Gastrocnemius medialis (tissue), 4 donors: ENCODE results near the gene ATP2B1. TPM values are rescaled to one million over a fixed set of nuclear protein-coding genes. Genes with fewer than 3 reads are reported as not detected.
A peak's percentile ranks its signal among the peaks of the same experiment; 100 is the strongest.

Experiments
- ATAC-seq, 2 donors: fragments of 150-250 bp; one replicate each; pipeline ENCODE4 v1.9.1; 2016
- DNase-seq, 2 donors: peaks; one replicate each; pipeline ENCODE4 v3.0.0-alpha.2; 2019
- H3K27ac ChIP-seq, 4 donors: fragments of 200-600 bp; sonication (generic); 1 replicate in 1 of 4; 2 replicates in 3 of 4; pipeline ENCODE4 v1.5.1; 2016 to 2018; ENCODE audit warnings: mild to moderate bottlenecking in 2 of 4, moderate library complexity in 1 of 4
- H3K27me3 ChIP-seq, 3 donors: fragments of 200-600 bp; sonication (generic) in 2 of 3; 1 replicate in 1 of 3; 2 replicates in 2 of 3; pipeline versions ENCODE4 v1.5.1 to v1.6.0; 2016 to 2019; ENCODE audit warnings: mild to moderate bottlenecking in 1 of 3, moderate library complexity in 1 of 3
- H3K36me3 ChIP-seq, 2 donors: fragments of 200-600 bp; sonication (generic) in 1 of 2; one replicate each; pipeline ENCODE4 v1.5.1; 2017 to 2018
- H3K4me1 ChIP-seq, 2 donors: fragments of 200-600 bp; sonication (generic) in 1 of 2; one replicate each; pipeline ENCODE4 v1.5.1; 2016 to 2017; ENCODE audit warnings: mild to moderate bottlenecking in 2 of 2
- H3K4me3 ChIP-seq, 4 donors: fragments of 200-600 bp; sonication (generic) in 3 of 4; 1 replicate in 1 of 4; 2 replicates in 3 of 4; pipeline ENCODE4 v1.5.1; 2016 to 2019; ENCODE audit warnings: mild to moderate bottlenecking in 2 of 4
- H3K9me3 ChIP-seq, 3 donors: fragments of 200-600 bp; sonication (generic) in 2 of 3; 1 replicate in 1 of 3; 2 replicates in 2 of 3; pipeline ENCODE4 v1.5.1; 2016 to 2019
- POLR2A ChIP-seq, 2 donors: fragments of 450-650 bp; IDR thresholded peaks; one replicate each; pipeline ENCODE4 v1.6.1; 2017; ENCODE audit warnings: antibody characterized with exemption in 2 of 2, mild to moderate bottlenecking in 2 of 2, moderate library complexity in 2 of 2
- in situ Hi-C, 4 donors: fragments of 200-750 bp; cut with MboI; loops; one replicate each; pipeline versions ENCODE4 v1.15.0 to v1.8.0; 2017; ENCODE audit warnings: low sequenced_read_pairs in 4 of 4
- intact Hi-C: fragments of 100-400 bp; cut with DNase I; formaldehyde crosslinking; loops from one replicate; pipeline ENCODE4 v1.15.1; 2023; ENCODE audit warnings: low total_unique reads
- total RNA-seq, 4 donors: library from RNA; depleted of rRNA; stranded (reverse); fragments of >200 nt; gene quantifications; one replicate each; pipeline versions ENCODE4 v1.1.0 to v1.2.3, GENCODE V29; 2016
- TF ChIP-seq, protein P1 (sequence below), 5 experiments: fragments of 450-650 bp in 3 of 5; fragments of 200-600 bp in 2 of 5; sonication (generic) in 2 of 5; IDR thresholded peaks in 4 of 5; conservative IDR thresholded peaks in 1 of 5; 1 replicate in 4 of 5; 2 replicates in 1 of 5; pipeline ENCODE4 v1.5.1; 2016 to 2019; ENCODE audit warnings: antibody characterized with exemption in 5 of 5, mild to moderate bottlenecking in 3 of 5, moderate library complexity in 3 of 5

The ATP2B1 gene
- total RNA-seq, 4 donors from 2014 or later, result 32.9 to 52.8 (median 47.1) TPM

DNA sequence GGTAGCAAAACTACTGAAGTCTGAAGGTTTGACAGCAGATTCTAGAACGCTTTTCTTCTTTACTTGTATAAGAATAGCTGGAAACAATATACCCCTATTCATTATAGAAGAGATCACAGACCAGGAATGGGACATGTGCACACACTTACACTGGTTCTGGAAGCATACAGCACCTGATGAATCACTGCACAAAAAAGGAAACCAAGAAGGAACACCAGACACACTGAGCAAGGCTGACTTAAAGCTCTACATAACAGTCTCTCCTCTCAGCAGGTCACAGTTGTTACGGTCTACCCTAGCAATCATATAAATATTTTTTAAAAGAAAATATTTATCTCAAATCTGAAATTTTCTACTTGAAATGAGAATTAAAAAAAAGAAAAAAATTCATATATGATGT is 13.5 kb downstream of the ATP2B1 start:
- DNase-seq, result peak; percentile 38 to 46
- TF ChIP-seq, protein P1, sequence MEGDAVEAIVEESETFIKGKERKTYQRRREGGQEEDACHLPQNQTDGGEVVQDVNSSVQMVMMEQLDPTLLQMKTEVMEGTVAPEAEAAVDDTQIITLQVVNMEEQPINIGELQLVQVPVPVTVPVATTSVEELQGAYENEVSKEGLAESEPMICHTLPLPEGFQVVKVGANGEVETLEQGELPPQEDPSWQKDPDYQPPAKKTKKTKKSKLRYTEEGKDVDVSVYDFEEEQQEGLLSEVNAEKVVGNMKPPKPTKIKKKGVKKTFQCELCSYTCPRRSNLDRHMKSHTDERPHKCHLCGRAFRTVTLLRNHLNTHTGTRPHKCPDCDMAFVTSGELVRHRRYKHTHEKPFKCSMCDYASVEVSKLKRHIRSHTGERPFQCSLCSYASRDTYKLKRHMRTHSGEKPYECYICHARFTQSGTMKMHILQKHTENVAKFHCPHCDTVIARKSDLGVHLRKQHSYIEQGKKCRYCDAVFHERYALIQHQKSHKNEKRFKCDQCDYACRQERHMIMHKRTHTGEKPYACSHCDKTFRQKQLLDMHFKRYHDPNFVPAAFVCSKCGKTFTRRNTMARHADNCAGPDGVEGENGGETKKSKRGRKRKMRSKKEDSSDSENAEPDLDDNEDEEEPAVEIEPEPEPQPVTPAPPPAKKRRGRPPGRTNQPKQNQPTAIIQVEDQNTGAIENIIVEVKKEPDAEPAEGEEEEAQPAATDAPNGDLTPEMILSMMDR (IDR thresholded peaks at IDR 0.05 in 4 of 5, conservative IDR thresholded peaks at IDR 0.05 in 1 of 5), result no peak
- TF ChIP-seq POLR2A (IDR thresholded peaks at IDR 0.05), result peak; percentile 42 to 73
- intact Hi-C loops, result loop anchor here (1.0 kb wide), 1 partner anchor 14 kb away; no protein-coding TSS in a partner anchor
- Histone ChIP-seq H3K27ac (peak overlapping the region; percentile 50 to 83 (median 75)), H3K9me3 (no peaks in the 10 kb centered on the region), H3K4me3 (peak overlapping the region in 3 of 4 donors; percentile 26 to 30 (median 30)), H3K4me1 (peaks cover 24 to 58% of the 10 kb centered on the region in 2 donors), H3K27me3 (no peaks in the 10 kb centered on the region), H3K36me3 (no peaks in the 10 kb centered on the region)
- ATAC-seq, result peak; percentile 100
- in situ Hi-C loops, result no loop called here

- Histone ChIP-seq H3K36me3 (no peaks in the 10 kb centered on the region), H3K4me1 (peaks cover 24 to 63% of the 10 kb centered on the region in 2 donors), H3K4me3 (peak overlapping the region in 2 of 4 donors; percentile 26 to 30), H3K27ac (peak overlapping the region; percentile 50 to 83 (median 75)), H3K9me3 (no peaks in the 10 kb centered on the region), H3K27me3 (no peaks in the 10 kb centered on the region)
- TF ChIP-seq POLR2A (IDR thresholded peaks at IDR 0.05), result no peak
- TF ChIP-seq, protein P1 (IDR thresholded peaks at IDR 0.05 in 4 of 5, conservative IDR thresholded peaks at IDR 0.05 in 1 of 5), result no peak
- intact Hi-C loops (loop anchor here (5.0 kb wide), 1 partner anchor 147 kb away; no protein-coding TSS in a partner anchor), in situ Hi-C loops (no loop called here)
- DNase-seq (no peak), ATAC-seq (peak in 1 of 2 donors; percentile 4)
Observed at GRCh38 chr12:89694542-89694941, 14.1 kb downstream of the ATP2B1 start.

DNA sequence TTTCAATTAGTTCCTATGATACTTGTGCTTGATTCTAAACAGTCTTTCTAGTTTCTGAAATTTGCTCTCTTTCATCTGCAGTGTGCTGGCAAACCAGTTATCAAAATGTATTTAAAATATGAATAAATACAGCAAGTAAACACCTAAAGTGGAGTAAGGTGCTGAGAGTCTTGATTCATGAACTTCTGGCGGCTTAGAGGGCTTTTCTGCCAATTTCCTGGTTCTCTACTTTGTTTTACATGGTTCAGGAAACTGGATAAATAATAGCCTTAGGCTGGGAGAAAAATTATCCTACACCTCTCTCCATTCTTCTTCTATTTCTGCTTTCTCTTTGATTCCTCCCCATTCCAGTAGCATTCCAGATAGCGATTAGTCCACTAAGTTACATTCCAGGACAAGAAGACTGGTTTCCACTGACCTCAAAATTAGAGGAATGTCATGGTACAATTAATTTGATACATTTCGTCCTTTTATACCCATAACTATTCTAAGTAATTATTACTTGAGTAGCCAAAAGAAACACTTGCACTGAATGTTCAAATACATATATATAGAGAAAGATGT is 14.9 kb downstream of the ATP2B1 start:
- ATAC-seq (no peak), DNase-seq (no peak)
- no peak overlapping the region for H3K27ac ChIP-seq
- no peak overlapping the region for H3K4me3 ChIP-seq
- no peaks in the 10 kb centered on the region for H3K9me3 ChIP-seq
- H3K27me3 ChIP-seq, result no peaks in the 10 kb centered on the region
- in situ Hi-C loops (no loop called here), intact Hi-C loops (loop anchor here (5.0 kb wide), 1 partner anchor 146 kb away; no protein-coding TSS in a partner anchor)
- H3K36me3 ChIP-seq, result no peaks in the 10 kb centered on the region
- H3K4me1 ChIP-seq, result peaks cover 24 to 71% of the 10 kb centered on the region in 2 donors
- TF ChIP-seq, protein P1 (IDR thresholded peaks at IDR 0.05 in 4 of 5, conservative IDR thresholded peaks at IDR 0.05 in 1 of 5), result no peak
- TF ChIP-seq POLR2A (IDR thresholded peaks at IDR 0.05), result no peak

- ATAC-seq (no peak), DNase-seq (no peak)
- TF ChIP-seq POLR2A (IDR thresholded peaks at IDR 0.05), result no peak
- TF ChIP-seq, protein P1 (IDR thresholded peaks at IDR 0.05 in 4 of 5, conservative IDR thresholded peaks at IDR 0.05 in 1 of 5), result no peak
- Histone ChIP-seq H3K27ac (no peak overlapping the region), H3K9me3 (no peaks in the 10 kb centered on the region), H3K27me3 (no peaks in the 10 kb centered on the region), H3K36me3 (no peaks in the 10 kb centered on the region), H3K4me1 (peaks cover 31 to 72% of the 10 kb centered on the region in 2 donors), H3K4me3 (no peak overlapping the region)
- in situ Hi-C loops (no loop called here), intact Hi-C loops (loop anchor here (5.0 kb wide), 1 partner anchor 145 kb away; no protein-coding TSS in a partner anchor)
Observed at GRCh38 chr12:89692439-89692838, 16.2 kb downstream of the ATP2B1 start.
